Kidney epithelial cell (primary cell): ENCODE data around the gene RMND5B. TPM values are rescaled to one million over a fixed set of nuclear protein-coding genes. Genes with fewer than 3 reads are reported as not detected.
"Not testable (repeated sequence)": the region's sequence is repeated elsewhere in the genome, so short reads cannot be mapped to it uniquely, and the experiment has no call there.

Source experiments
- DNase-seq: peaks from one replicate; pipeline ENCODE4 v3.0.0-alpha.2; 2010; ENCODE audit warnings: low read depth
- H3K27me3 ChIP-seq: 2 replicates; pipeline ENCODE4 v1.6.0; 2011; ENCODE audit warnings: low read length; ENCODE audit not compliant: control insufficient read depth, insufficient read depth
- H3K36me3 ChIP-seq: 2 replicates; pipeline ENCODE4 v1.5.1; 2011; ENCODE audit warnings: low read length; ENCODE audit not compliant: control insufficient read depth, insufficient read depth
- H3K4me3 ChIP-seq: 2 replicates; pipeline ENCODE4 v1.5.1; 2011; ENCODE audit warnings: low read depth, mild to moderate bottlenecking, control low read depth, low read length
- total RNA-seq: library from RNA; depleted of rRNA; stranded (reverse); fragments of >200 nt; gene quantifications from 2 replicates; pipeline ENCODE4 v1.2.3, GENCODE V29; 2015
- TF ChIP-seq, protein P1 (sequence below): IDR thresholded peaks from 2 replicates; pipeline ENCODE4 v1.5.1; 2011; ENCODE audit warnings: mild to moderate bottlenecking, moderate library complexity, low read length, control low read depth, inconsistent platforms; ENCODE audit not compliant: insufficient read depth, poor library complexity, severe bottlenecking

RMND5B gene, protein sequence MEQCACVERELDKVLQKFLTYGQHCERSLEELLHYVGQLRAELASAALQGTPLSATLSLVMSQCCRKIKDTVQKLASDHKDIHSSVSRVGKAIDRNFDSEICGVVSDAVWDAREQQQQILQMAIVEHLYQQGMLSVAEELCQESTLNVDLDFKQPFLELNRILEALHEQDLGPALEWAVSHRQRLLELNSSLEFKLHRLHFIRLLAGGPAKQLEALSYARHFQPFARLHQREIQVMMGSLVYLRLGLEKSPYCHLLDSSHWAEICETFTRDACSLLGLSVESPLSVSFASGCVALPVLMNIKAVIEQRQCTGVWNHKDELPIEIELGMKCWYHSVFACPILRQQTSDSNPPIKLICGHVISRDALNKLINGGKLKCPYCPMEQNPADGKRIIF
- 26.3 and 42.7 TPM in 2 replicates for total RNA-seq

DNA sequence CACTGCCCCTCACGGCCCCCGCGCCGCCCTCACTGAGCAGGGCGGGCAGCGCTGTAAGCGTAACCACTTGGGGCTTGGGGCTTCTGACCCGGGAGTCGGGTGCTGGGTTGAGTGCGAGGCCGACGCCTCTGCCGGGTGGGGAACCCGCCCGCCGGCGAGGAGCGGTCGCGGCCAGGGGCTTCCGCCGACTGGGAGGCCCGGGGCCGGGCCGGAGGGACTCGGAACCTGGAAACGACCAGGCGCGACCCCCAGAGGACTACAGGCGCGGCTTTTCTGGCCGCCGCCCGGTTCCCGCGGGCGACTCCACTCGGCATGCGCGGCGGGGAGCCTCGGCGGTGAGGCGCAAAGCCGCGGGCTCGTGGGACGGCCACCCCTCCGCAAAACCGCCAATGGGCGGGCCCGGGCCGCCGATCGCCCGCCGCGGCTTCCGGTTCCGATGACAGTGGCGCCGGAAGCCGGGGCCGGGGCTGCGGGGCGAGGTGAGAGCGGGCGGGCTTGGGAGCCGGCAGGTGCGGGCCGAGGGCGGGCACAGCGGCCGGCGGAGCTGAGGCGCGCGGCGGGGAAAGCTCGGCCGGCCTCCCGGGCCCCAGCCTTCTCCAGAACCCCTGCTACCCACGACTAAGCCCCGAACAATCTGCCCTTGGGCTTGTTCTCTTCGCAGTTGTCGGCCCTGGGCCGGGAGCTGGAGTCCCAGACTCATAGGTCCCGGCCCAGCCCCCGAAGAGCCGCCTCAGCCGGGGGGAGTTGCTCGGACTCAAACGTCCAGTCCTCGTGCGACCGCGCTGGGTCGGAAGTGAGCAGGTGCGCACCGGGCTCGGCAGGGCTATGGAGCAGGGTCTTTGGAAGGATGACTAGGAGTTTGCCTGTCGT lies at the start of gene RMND5B:
RMND5B (plus strand) TSS at position 439 of the 870 bp plus-strand sequence. CDS start 7,106 bp downstream, outside the sequence.
- TF ChIP-seq, protein P1, sequence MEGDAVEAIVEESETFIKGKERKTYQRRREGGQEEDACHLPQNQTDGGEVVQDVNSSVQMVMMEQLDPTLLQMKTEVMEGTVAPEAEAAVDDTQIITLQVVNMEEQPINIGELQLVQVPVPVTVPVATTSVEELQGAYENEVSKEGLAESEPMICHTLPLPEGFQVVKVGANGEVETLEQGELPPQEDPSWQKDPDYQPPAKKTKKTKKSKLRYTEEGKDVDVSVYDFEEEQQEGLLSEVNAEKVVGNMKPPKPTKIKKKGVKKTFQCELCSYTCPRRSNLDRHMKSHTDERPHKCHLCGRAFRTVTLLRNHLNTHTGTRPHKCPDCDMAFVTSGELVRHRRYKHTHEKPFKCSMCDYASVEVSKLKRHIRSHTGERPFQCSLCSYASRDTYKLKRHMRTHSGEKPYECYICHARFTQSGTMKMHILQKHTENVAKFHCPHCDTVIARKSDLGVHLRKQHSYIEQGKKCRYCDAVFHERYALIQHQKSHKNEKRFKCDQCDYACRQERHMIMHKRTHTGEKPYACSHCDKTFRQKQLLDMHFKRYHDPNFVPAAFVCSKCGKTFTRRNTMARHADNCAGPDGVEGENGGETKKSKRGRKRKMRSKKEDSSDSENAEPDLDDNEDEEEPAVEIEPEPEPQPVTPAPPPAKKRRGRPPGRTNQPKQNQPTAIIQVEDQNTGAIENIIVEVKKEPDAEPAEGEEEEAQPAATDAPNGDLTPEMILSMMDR, result no peak
- Histone ChIP-seq H3K36me3 (no peaks in the 10 kb centered on the region), H3K4me3 (peak within 1 kb of the TSS; percentile 63), H3K27me3 (no peaks in the 10 kb centered on the region)
- DNase-seq, result no peak

DNA sequence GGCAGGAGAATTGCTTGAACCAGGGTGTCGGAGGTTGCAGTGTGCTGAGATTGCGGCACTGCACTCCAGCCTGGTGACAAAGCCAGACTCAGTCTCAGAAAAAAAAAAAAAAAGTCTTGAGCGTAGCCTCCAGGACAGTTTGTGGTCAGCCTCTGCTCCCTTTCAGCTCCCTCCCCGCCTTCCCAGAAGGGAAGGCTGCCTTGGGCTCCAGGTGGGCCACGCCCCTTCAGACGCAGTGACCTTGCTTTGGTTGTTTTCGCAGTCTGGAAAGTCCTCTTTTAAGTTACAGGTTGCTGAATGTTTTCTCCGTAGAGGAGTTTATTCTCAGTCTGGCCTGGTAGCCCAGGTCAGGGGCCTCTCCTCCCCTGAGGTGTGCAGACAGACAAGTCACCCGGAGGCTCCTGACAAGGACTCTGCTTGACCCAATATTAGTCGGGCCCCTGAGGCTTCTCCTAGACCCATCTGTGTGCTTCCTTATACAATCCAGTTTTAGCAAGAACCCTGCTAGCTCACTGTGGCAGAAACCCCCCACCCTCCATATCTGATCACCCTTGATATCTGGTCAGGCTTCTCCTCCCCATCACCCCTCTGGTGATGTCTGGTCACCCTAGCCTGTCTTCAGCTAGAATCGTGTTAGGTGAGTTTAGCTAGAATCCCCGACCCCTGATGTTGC lies 49.1 kb upstream of the RMND5B start:
- TF ChIP-seq, protein P1, result no peak
- DNase-seq, result no peak
- Histone ChIP-seq H3K36me3 (no peaks in the 10 kb centered on the region), H3K4me3 (no peak overlapping the region), H3K27me3 (peaks cover 10% of the 10 kb centered on the region)

DNA sequence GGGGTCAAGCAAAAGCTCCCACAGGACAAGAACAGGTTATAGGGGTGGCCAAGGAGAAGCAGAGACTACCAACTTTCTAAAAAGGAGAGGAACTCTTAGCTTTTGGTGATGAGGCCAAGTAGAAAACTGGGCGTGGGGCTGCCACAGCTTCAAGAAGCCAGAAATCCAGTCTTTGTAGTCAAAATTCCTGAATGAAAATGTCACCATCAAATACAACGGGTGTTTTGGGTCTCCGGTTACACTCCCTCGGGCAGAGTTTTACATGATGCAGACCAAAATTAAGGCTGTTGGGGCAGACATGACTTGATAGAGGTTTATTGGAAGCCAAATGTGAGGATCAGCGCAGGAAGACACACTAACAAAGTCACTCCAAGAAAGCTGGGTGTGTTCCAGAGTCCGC lies 46.9 kb upstream of the RMND5B start:
- peaks cover 10% of the 10 kb centered on the region for H3K27me3 ChIP-seq
- no peak for DNase-seq
- no peak overlapping the region for H3K4me3 ChIP-seq
- TF ChIP-seq, protein P1, result no peak
- no peaks in the 10 kb centered on the region for H3K36me3 ChIP-seq

DNA sequence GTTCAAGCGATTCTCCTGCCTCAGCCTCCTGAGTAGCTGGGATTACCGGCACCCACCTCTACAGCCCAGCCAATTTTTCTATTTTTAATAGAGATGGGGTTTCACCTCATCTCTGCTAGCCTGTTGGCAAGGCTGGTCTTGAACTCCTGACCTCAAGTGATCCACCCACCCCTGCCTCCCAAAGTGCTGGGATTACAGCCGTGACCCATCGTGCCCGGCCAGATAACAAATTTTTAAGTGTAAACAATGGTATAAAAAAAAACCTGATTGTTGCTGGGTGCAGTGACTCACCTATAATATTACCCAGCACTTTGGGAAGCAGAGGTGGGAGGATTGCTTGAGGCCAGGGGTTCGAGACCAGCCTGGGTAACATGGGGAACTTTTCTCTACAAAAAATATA lies 45.5 kb upstream of the RMND5B start:
- no peak for DNase-seq
- no peak overlapping the region for H3K4me3 ChIP-seq
- no peaks in the 10 kb centered on the region for H3K36me3 ChIP-seq
- peaks cover 5% of the 10 kb centered on the region for H3K27me3 ChIP-seq
- TF ChIP-seq, protein P1, result no peak

DNA sequence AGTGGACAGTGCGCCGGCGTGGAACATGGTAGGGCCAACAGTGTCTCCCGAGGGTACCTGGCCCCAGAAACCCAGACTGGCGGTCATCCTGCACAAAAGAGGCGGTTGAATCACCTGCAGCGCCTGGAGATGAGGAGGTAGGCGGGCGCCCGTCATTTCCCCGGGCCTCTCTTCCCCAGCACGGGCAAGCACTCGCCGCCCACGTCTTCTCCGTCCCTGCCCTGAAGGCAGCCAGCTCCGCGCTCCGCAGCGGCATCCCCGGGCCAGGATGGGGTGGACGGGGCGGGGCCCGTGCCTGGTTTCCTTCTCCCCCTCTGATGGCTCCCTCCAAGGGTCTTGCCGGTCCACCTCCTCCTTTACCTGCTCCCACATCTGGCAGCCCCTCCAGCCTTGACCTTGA lies 44.5 kb upstream of the RMND5B start:
- Histone ChIP-seq H3K27me3 (peaks cover 5% of the 10 kb centered on the region), H3K36me3 (no peaks in the 10 kb centered on the region), H3K4me3 (no peak overlapping the region)
- DNase-seq, result no peak
- TF ChIP-seq, protein P1, result no peak

DNA sequence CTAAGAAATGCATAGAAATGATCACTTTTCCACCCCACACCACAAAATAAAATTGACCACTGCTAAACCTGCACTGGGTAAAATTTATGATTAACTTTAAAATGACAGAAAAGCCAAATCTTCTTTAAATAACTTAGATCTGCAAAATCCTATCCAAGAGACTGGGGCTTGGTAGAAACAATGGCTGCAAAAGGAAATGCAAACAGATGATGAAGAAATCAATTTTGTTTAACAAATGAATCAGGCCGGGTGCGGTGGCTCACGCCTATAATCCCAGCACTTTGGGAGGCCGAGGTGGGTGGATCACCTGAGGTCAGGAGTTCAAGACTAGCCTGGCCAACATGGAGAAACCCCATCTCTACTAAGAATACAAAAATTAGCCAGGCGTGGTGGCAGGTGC lies 43.6 kb upstream of the RMND5B start:
- not testable (repeated sequence) for H3K36me3 ChIP-seq, H3K27me3 ChIP-seq, DNase-seq, H3K4me3 ChIP-seq
